PFSK-1 (cell line): ENCODE results near the gene TTC28.

Experiments
- FOXP2 ChIP-seq: optimal IDR thresholded peaks from 2 replicates; pipeline ENCODE3; 2011; ENCODE audit warnings: borderline replicate concordance, control low read depth, inconsistent platforms; ENCODE audit not compliant: insufficient read depth; ENCODE audit errors: extremely low read length, extremely low read depth
- POLR2AphosphoS5 ChIP-seq: IDR thresholded peaks from 2 replicates; pipeline ENCODE4 v1.6.1; 2012; ENCODE audit warnings: low read depth, mild to moderate bottlenecking, control low read depth, low read length, moderate library complexity
- REST ChIP-seq, 2 experiments: IDR thresholded peaks; 2 replicates each; pipeline versions ENCODE4 v1.6.1 to v1.8.0; 2011 to 2012; ENCODE audit warnings: low read depth in 2 of 2, low read length in 2 of 2, control low read depth in 1 of 2, inconsistent platforms in 1 of 2, mild to moderate bottlenecking in 1 of 2, moderate library complexity in 1 of 2; ENCODE audit not compliant: insufficient read depth in 1 of 2
- SIN3A ChIP-seq: IDR thresholded peaks from 2 replicates; pipeline ENCODE4 v1.6.1; 2012; ENCODE audit warnings: mild to moderate bottlenecking, low read length, moderate library complexity, borderline replicate concordance; ENCODE audit not compliant: insufficient read depth
- TAF1 ChIP-seq: IDR thresholded peaks from 2 replicates; pipeline ENCODE4 v1.6.1; 2012; ENCODE audit warnings: low read length, control low read depth, borderline replicate concordance; ENCODE audit not compliant: insufficient read depth

TTC28 gene

GRCh38 chr22:27982630-27983180 lies 696.9 kb downstream of the TTC28 start:
- TF ChIP-seq TAF1 = no peak
- no peak for TF ChIP-seq FOXP2
- no peak for TF ChIP-seq SIN3A
- TF ChIP-seq POLR2AphosphoS5 = no peak
- no peak for TF ChIP-seq REST (IDR thresholded peaks at IDR 0.05; ENCODE audit: insufficient read depth in 1 of 2, low read depth in 2 of 2, low read length in 2 of 2)

- TF ChIP-seq FOXP2 = no peak
- TF ChIP-seq TAF1 = no peak
- no peak for TF ChIP-seq POLR2AphosphoS5
- TF ChIP-seq REST (IDR thresholded peaks at IDR 0.05; ENCODE audit: insufficient read depth in 1 of 2, low read depth in 2 of 2, low read length in 2 of 2) = no peak
These were observed 697.5 kb downstream of the TTC28 start for GRCh38 chr22:27982106-27982505.

- no peak for TF ChIP-seq SIN3A
- no peak for TF ChIP-seq REST (IDR thresholded peaks at IDR 0.05; ENCODE audit: insufficient read depth in 1 of 2, low read depth in 2 of 2, low read length in 2 of 2)
- TF ChIP-seq POLR2AphosphoS5 = no peak
- TF ChIP-seq TAF1 = no peak
- TF ChIP-seq FOXP2 = no peak
These were observed 699.1 kb downstream of the TTC28 start for GRCh38 chr22:27980424-27981148.

- no peak for TF ChIP-seq POLR2AphosphoS5
- no peak for TF ChIP-seq SIN3A
- TF ChIP-seq REST (IDR thresholded peaks at IDR 0.05; ENCODE audit: insufficient read depth in 1 of 2, low read depth in 2 of 2, low read length in 2 of 2) = no peak
- TF ChIP-seq TAF1 = no peak
- TF ChIP-seq FOXP2 = no peak
These were observed 700.8 kb downstream of the TTC28 start for GRCh38 chr22:27978802-27979201.
